IMR-90 (cell line): ENCODE results near the gene GIT2.

Experiments used
- CTCF ChIP-seq: conservative IDR thresholded peaks from 2 replicates; pipeline ENCODE4 v1.5.1; 2012; ENCODE audit warnings: mild to moderate bottlenecking, low read depth, low read length, improper control_type of control experiment
- USF2 ChIP-seq: fragments of 150-350 bp; IDR thresholded peaks from 2 replicates; pipeline ENCODE4 v1.6.1; 2017; ENCODE audit warnings: mild to moderate bottlenecking, antibody characterized with exemption, low read length, low read depth

DNA sequence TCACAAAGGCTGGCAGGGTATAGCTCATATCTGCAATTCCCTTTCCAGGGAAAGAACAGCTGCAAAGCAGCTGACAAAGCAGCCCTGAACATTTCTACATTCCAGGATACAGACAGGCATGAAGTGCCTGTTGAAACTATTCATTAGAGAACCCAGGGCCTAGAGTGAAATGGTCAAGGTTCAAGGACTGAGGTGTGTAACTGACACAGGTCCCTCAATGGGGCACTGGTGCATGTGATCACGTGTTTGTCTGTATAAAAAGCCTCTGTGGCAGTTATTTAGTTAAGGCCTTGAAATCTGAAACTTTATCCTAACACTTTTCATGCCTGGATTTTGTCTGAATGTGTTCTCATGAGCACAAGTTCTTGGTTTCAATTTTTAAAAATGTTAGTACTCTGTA is 47.1 kb downstream of the GIT2 start:
- TF ChIP-seq CTCF (no peak), USF2 (peak; percentile 54)
